Measurements from ENCODE around the gene MAFF.

- TF ChIP-seq CTCF (IDR thresholded peaks at IDR 0.05) (no peak), POLR2AphosphoS5 (IDR thresholded peaks at IDR 0.05) (no peak), POLR2A (IDR thresholded peaks at IDR 0.05; ENCODE audit: low read depth) (no peak), EP300 (IDR thresholded peaks at IDR 0.05) (no peak)
Measured at GRCh38 chr22:38247713-38248112, 45.9 kb downstream of the MAFF start.

Measured in esophagus muscularis mucosa (tissue), 4 donors.